ENCODE data around the gene FAIM2.

The FAIM2 gene

DNA sequence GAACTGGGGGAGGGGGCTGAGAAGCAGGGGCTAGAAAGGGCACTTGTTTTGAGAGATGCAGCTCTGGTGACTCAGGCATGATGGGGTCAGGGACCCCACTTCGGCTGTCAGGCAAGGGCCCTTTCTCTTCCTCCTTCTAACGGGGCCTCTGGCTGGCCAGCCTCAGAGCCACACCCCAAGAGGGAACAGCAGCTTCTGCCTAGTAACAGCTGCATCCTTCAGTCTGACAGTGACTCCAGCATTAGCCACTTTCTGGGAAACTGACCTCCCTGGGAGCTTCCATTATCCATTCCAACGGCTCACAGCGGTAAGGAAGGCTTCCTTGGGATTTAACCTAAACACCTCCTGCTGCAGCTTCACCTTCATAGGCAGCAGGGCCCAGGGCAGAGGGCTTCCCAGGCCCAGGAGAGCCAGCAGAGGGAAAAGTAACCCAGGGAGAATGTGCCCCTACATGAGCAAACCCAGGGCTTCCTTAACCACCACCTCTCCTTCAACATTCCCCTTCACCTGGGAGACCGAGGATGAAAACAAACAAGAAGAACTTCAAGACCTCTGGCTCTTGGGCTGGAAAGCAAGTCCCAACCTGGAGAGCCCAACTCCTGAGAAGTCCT, 78.2 kb downstream of the FAIM2 start:
- Histone ChIP-seq H3K9me3 (ENCODE audit: control insufficient read depth, insufficient read depth, low read depth, low read length) (no peaks in the 10 kb centered on the region), H3K36me3 (ENCODE audit: control insufficient read depth in 2 of 2, insufficient read depth in 1 of 2, low read length in 2 of 2) (peaks cover 4 to 30% of the 10 kb centered on the region in 2 experiments; a peak in 1 of 3 replicates), H3K4me3 (ENCODE audit: low read depth, low read length) (no peak overlapping the region), H3K27ac (ENCODE audit: extremely low read depth, low read depth, low read length) (no peak overlapping the region), H3K4me1 (ENCODE audit: control insufficient read depth, insufficient read depth, low read length) (peaks cover 22% of the 10 kb centered on the region)
- no peak for TF ChIP-seq ZNF677 (tag by site-specific recombination; IDR thresholded peaks at IDR 0.05)
- TF ChIP-seq ZIC2 (tag by site-specific recombination; IDR thresholded peaks at IDR 0.05): peak; percentile 93
- TF ChIP-seq KLF16 (tag by site-specific recombination; IDR thresholded peaks at IDR 0.05): no peak
- no peak for TF ChIP-seq SP3 (tag by site-specific recombination; IDR thresholded peaks at IDR 0.05)
- TF ChIP-seq IKZF3 (tag by site-specific recombination; IDR thresholded peaks at IDR 0.05): 0 out of 2 replicates have a peak, but pooled peaks have one; percentile 17
- no peak for TF ChIP-seq ZNF19 (tag by site-specific recombination; IDR thresholded peaks at IDR 0.05; ENCODE audit: low read depth)
- peak; percentile 48; the same call in 1 of the 2 replicates for TF ChIP-seq ZNF341 (tag by site-specific recombination; IDR thresholded peaks at IDR 0.05; ENCODE audit: low read depth)
- TF ChIP-seq ZNF366 (tag by site-specific recombination; conservative IDR thresholded peaks at IDR 0.05): no peak
- TF ChIP-seq, protein P1, sequence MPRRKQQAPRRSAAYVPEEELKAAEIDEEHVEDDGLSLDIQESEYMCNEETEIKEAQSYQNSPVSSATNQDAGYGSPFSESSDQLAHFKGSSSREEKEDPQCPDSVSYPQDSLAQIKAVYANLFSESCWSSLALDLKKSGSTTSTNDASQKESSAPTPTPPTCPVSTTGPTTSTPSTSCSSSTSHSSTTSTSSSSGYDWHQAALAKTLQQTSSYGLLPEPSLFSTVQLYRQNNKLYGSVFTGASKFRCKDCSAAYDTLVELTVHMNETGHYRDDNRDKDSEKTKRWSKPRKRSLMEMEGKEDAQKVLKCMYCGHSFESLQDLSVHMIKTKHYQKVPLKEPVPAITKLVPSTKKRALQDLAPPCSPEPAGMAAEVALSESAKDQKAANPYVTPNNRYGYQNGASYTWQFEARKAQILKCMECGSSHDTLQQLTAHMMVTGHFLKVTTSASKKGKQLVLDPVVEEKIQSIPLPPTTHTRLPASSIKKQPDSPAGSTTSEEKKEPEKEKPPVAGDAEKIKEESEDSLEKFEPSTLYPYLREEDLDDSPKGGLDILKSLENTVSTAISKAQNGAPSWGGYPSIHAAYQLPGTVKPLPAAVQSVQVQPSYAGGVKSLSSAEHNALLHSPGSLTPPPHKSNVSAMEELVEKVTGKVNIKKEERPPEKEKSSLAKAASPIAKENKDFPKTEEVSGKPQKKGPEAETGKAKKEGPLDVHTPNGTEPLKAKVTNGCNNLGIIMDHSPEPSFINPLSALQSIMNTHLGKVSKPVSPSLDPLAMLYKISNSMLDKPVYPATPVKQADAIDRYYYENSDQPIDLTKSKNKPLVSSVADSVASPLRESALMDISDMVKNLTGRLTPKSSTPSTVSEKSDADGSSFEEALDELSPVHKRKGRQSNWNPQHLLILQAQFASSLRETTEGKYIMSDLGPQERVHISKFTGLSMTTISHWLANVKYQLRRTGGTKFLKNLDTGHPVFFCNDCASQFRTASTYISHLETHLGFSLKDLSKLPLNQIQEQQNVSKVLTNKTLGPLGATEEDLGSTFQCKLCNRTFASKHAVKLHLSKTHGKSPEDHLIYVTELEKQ (tag by site-specific recombination; IDR thresholded peaks at IDR 0.05; ENCODE audit: borderline replicate concordance): no peak
- TF ChIP-seq GLIS2 (tag by site-specific recombination; IDR thresholded peaks at IDR 0.05): 0 out of 2 replicates have a peak, but pooled peaks have one; percentile 23
- no peak for TF ChIP-seq PRDM1 (tag by site-specific recombination; IDR thresholded peaks at IDR 0.05)
- TF ChIP-seq GLIS1 (tag by site-specific recombination; IDR thresholded peaks at IDR 0.05): peak; percentile 63
- no peak for TF ChIP-seq ZNF76 (tag by site-specific recombination; IDR thresholded peaks at IDR 0.05; ENCODE audit: borderline replicate concordance, low read depth)
- TF ChIP-seq ZNF596 (tag by site-specific recombination; IDR thresholded peaks at IDR 0.05): no peak
- TF ChIP-seq ZNF2 (tag by site-specific recombination; IDR thresholded peaks at IDR 0.05): peak; percentile 64; the same call in 1 of the 2 replicates
- no peak for TF ChIP-seq ZNF404 (tag by site-specific recombination; IDR thresholded peaks at IDR 0.05)
- ChIA-PET POLR2A (interaction anchor here (1.4 kb wide), 1 partner anchor 14 kb away, joined by 5 read pairs; no protein-coding TSS in a partner anchor), CTCF (no interaction called here)

DNA sequence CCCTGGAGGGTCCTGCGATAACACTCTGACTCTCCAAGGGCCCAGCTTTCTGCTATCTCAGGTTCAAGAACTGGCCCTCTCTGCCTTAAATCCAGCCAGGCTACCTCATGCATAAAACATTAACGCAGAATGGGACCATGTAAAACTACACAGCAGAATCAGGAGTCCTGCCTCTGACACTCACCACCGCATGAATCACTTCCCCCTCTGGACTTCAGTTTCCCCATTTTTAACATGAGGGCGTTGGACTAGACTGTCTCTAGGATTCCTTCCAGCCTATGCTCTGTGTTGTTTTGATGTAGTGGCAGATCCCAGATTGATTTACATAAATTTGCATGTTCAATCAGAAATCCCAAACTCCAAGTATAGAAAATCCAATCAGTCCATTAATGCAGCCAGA, 78.8 kb downstream of the FAIM2 start:
- CTCF ChIA-PET: no interaction called here
- POLR2A ChIA-PET: no interaction called here
- H3K4me1 ChIP-seq (ENCODE audit: control insufficient read depth, insufficient read depth, low read length): peaks cover 22% of the 10 kb centered on the region
- no peak overlapping the region for H3K4me3 ChIP-seq (ENCODE audit: low read depth, low read length)
- peaks cover 4 to 30% of the 10 kb centered on the region in 2 experiments; a peak in 1 of 3 replicates for H3K36me3 ChIP-seq (ENCODE audit: control insufficient read depth in 2 of 2, insufficient read depth in 1 of 2, low read length in 2 of 2)
- H3K9me3 ChIP-seq (ENCODE audit: control insufficient read depth, insufficient read depth, low read depth, low read length): no peaks in the 10 kb centered on the region
- H3K27ac ChIP-seq (ENCODE audit: extremely low read depth, low read depth, low read length): no peak overlapping the region
- TF ChIP-seq ZNF239 (tag by site-specific recombination; IDR thresholded peaks at IDR 0.05) (no peak), ZNF423 (tag by site-specific recombination; IDR thresholded peaks at IDR 0.05) (no peak), ZNF140 (tag by site-specific recombination; IDR thresholded peaks at IDR 0.05) (no peak), ZBTB8A (tag by site-specific recombination; IDR thresholded peaks at IDR 0.05) (no peak), ZNF549 (tag by site-specific recombination; IDR thresholded peaks at IDR 0.05) (no peak), KLF16 (tag by site-specific recombination; IDR thresholded peaks at IDR 0.05) (no peak), ZNF24 (tag by site-specific recombination; IDR thresholded peaks at IDR 0.05) (no peak), BCL6B (tag by site-specific recombination; IDR thresholded peaks at IDR 0.05) (no peak), ZNF311 (tag by site-specific recombination; IDR thresholded peaks at IDR 0.05; ENCODE audit: borderline replicate concordance) (no peak)
- TF ChIP-seq, protein P2, sequence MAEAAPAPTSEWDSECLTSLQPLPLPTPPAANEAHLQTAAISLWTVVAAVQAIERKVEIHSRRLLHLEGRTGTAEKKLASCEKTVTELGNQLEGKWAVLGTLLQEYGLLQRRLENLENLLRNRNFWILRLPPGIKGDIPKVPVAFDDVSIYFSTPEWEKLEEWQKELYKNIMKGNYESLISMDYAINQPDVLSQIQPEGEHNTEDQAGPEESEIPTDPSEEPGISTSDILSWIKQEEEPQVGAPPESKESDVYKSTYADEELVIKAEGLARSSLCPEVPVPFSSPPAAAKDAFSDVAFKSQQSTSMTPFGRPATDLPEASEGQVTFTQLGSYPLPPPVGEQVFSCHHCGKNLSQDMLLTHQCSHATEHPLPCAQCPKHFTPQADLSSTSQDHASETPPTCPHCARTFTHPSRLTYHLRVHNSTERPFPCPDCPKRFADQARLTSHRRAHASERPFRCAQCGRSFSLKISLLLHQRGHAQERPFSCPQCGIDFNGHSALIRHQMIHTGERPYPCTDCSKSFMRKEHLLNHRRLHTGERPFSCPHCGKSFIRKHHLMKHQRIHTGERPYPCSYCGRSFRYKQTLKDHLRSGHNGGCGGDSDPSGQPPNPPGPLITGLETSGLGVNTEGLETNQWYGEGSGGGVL (tag by site-specific recombination; IDR thresholded peaks at IDR 0.05): no peak
- TF ChIP-seq, protein P3, sequence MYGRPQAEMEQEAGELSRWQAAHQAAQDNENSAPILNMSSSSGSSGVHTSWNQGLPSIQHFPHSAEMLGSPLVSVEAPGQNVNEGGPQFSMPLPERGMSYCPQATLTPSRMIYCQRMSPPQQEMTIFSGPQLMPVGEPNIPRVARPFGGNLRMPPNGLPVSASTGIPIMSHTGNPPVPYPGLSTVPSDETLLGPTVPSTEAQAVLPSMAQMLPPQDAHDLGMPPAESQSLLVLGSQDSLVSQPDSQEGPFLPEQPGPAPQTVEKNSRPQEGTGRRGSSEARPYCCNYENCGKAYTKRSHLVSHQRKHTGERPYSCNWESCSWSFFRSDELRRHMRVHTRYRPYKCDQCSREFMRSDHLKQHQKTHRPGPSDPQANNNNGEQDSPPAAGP (tag by site-specific recombination; IDR thresholded peaks at IDR 0.05): no peak
- TF ChIP-seq, protein P4, sequence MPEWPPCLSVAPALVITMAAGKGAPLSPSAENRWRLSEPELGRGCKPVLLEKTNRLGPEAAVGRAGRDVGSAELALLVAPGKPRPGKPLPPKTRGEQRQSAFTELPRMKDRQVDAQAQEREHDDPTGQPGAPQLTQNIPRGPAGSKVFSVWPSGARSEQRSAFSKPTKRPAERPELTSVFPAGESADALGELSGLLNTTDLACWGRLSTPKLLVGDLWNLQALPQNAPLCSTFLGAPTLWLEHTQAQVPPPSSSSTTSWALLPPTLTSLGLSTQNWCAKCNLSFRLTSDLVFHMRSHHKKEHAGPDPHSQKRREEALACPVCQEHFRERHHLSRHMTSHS (tag by site-specific recombination; IDR thresholded peaks at IDR 0.05): no peak

Measured in HEK293 (cell line).